Esophagus (tissue), 2 donors: ENCODE measurements around the gene C6orf58. TPM values are rescaled to one million over a fixed set of nuclear protein-coding genes. Genes with fewer than 3 reads are reported as not detected.

Source experiments
- H3K27ac ChIP-seq, 2 donors: one replicate each; pipeline ENCODE4 v1.5.1; 2013; ENCODE audit warnings: low read depth in 2 of 2, mild to moderate bottlenecking in 2 of 2, inconsistent platforms in 1 of 2, low read length in 1 of 2, moderate library complexity in 1 of 2
- H3K27me3 ChIP-seq, 2 donors: one replicate each; pipeline ENCODE4 v1.6.1; 2013; ENCODE audit warnings: low read length in 2 of 2, control low read depth in 1 of 2, mild to moderate bottlenecking in 1 of 2; ENCODE audit not compliant: insufficient read depth in 2 of 2, control insufficient read depth in 1 of 2
- H3K36me3 ChIP-seq, 2 donors: one replicate each; pipeline ENCODE4 v1.6.1; 2013; ENCODE audit warnings: low read length in 1 of 2; ENCODE audit not compliant: control insufficient read depth in 2 of 2, insufficient read depth in 2 of 2
- H3K4me1 ChIP-seq, 2 donors: one replicate each; pipeline ENCODE4 v1.6.1; 2013; ENCODE audit warnings: low read length in 1 of 2; ENCODE audit not compliant: control insufficient read depth in 2 of 2, insufficient read depth in 2 of 2
- H3K4me3 ChIP-seq, 2 donors: one replicate each; pipeline ENCODE4 v1.5.1; 2013; ENCODE audit warnings: low read length in 2 of 2, mild to moderate bottlenecking in 2 of 2, low read depth in 1 of 2, moderate library complexity in 1 of 2
- H3K9me3 ChIP-seq, 2 donors: one replicate each; pipeline ENCODE4 v1.6.1; 2013; ENCODE audit warnings: mild to moderate bottlenecking in 2 of 2, low read depth in 1 of 2, low read length in 1 of 2, moderate library complexity in 1 of 2; ENCODE audit not compliant: control insufficient read depth in 2 of 2, insufficient read depth in 1 of 2
- WGBS, 2 donors: extraction: QIAGEN DNeasy Blood & Tissue Kit; methylation state at CpG; one replicate each; pipeline ENCODE4 v1.1.7; 2013; 5-methylcytosine and 5-hydroxymethylcytosine counted together
- polyA plus RNA-seq, 2 donors: library from polyadenylated mRNA; stranded (reverse); fragments of 200-250 nt; gene quantifications; one replicate each; pipeline ENCODE4 v1.2.3, GENCODE V29; 2013
- donor health status: healthy with polysubstance abuse.
- donor health status: Bipolar disorder and iron deficiency.

C6orf58 gene
- polyA plus RNA-seq, 2 donors: not detected

DNA sequence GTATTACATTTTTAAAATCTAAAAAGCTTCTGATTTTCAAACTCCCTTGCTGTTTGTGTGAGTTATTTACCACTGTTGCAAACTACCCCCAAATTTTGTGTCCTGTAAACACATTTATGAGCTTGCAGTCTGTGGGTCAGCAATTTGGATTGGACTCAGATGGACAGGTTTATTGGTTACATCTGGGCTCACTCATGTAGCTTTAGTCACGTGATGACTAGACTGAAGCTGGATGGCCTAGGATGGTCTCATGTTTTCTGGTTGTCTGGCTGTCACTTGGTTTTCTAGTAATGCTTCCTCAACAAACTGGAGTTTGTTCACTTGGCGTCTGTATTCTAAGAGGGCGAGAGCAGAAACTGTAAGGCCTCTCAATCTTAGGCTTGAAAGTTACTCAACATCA is 12.2 kb upstream of the C6orf58 start:
- WGBS, 2 donors: 78 to 91% methylated on average over 3 of the region's 3 CpGs
- no peaks in the 10 kb centered on the region for H3K36me3 ChIP-seq

DNA sequence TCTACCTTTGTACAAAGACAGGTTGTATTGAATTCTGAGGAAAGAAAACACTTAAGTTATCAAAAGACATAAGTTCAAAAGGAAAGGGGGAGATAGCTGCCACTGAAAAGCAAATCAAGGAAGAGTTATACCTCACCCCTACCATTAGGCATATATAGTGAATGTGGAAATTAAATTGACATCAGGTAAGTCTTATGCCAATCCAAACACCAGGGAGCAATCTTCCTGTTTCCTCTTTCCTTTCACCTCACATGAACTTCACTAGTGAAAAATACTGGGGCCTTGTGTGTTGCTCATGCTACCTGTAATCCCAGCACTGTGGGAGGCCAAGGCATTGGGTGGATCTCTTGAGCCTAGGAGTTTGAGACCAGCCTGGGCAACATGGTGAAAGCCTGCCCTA is 10.9 kb upstream of the C6orf58 start:
- Histone ChIP-seq H3K9me3 (no peaks in the 10 kb centered on the region), H3K27ac (no peak overlapping the region), H3K4me1 (no peaks in the 10 kb centered on the region), H3K4me3 (no peak overlapping the region), H3K36me3 (no peaks in the 10 kb centered on the region), H3K27me3 (no peaks in the 10 kb centered on the region)

More for the DNA sequence above, 12.2 kb upstream of the C6orf58 start:
- Histone ChIP-seq H3K27me3 (no peaks in the 10 kb centered on the region), H3K27ac (no peak overlapping the region), H3K4me1 (no peaks in the 10 kb centered on the region), H3K4me3 (no peak overlapping the region), H3K9me3 (no peaks in the 10 kb centered on the region)

DNA sequence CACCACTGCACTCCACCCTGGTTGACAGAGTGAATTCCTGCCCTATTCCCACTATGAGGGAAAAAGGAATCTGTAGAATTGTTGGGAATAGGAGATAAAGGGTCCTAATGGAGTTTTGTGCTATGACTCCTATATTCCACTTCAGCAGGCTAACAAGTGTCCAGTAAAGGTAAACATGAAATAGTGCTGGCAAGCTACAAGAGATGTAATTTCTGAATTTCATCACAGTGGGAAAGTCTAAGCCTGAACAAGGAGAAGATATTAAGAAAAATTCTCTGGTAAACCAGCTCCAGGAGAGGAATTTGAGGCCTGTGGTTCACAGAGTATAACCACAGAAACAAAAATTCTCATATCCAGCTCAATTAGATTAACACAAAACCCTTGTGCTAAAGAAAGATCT is 10.3 kb upstream of the C6orf58 start:
- H3K27me3 ChIP-seq: no peaks in the 10 kb centered on the region
- no peaks in the 10 kb centered on the region for H3K4me1 ChIP-seq
- H3K36me3 ChIP-seq: no peaks in the 10 kb centered on the region
- H3K27ac ChIP-seq: no peak overlapping the region
- H3K4me3 ChIP-seq: no peak overlapping the region
- H3K9me3 ChIP-seq: no peaks in the 10 kb centered on the region

DNA sequence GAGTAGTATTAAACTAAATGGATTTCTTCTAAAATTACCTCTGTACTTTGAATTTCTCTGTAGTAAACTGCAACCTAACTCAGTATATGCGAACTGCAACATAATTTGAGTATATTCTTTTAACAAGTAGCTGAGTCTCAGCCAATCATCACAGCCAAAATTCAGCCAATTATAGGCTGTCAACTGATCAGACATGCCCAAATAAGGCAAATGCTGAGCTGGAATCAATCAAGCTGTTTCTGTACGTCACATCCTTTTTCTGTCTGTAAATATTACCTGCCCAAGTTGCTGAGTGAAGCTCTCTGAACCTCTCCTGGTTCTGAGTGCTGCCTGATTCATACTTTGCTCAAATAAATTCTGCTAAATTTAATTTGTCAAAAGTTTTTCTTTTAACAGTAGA is 9.5 kb upstream of the C6orf58 start:
- H3K4me3 ChIP-seq: no peak overlapping the region
- H3K36me3 ChIP-seq: no peaks in the 10 kb centered on the region
- H3K27me3 ChIP-seq: no peaks in the 10 kb centered on the region
- no peaks in the 10 kb centered on the region for H3K9me3 ChIP-seq
- no peak overlapping the region for H3K27ac ChIP-seq
- H3K4me1 ChIP-seq: no peaks in the 10 kb centered on the region
- 48 to 72% methylated on average over 2 of the region's 2 CpGs for whole genome bisulfite sequencing, 2 donors

DNA sequence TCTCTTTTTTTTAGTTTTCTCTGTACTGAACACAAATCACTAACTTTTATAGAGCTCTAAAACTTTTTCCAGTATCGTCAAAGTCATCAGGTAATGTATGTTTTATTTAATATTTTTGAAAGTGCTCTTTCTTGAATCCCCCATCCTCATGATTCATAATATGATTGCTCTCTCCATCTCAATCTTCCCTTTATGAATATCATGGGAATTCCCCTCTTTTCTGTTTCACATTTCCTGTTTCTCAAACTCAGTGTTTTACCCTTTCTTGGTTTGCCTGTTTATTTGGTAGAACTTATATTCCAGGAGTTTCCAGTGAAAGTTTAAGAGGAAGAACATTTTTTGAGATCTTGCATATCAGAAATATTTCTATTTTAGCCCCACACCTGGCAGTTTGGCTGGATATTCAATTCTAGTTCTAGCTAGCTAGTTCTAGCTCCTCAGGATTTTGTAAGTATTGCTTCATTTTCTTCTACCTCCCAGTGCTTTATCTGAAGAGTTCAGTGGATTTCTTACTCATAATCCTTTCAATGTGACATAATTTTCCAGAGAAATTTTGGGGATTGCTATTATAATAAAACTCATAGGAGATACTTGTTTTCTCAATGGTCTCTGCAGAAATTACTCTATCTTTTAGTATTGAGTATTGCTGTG is 6.1 kb upstream of the C6orf58 start:
- Histone ChIP-seq H3K36me3 (no peaks in the 10 kb centered on the region), H3K27me3 (no peaks in the 10 kb centered on the region), H3K27ac (no peak overlapping the region), H3K9me3 (no peaks in the 10 kb centered on the region), H3K4me3 (no peak overlapping the region), H3K4me1 (no peaks in the 10 kb centered on the region)
- 72 to 75% methylated on average over 1 of the region's 1 CpG for WGBS, 2 donors

DNA sequence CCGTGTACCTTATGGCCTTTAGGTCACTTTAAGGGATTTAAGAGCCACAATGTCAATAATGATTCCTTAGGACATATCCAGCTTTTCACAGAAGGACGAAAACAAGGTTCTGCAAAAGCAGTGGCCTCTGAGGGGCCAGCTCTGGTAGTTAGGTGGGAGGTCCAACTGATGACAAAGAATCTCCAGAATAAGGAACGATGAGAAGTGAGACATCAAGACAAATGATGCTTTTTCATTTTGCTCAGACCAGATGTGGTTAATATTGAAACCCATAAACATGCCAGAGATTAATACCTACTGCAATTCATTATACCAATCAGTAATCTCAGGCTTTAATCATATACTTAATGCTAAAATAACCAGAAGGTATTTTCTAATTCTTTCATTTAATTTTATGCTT is 1.9 kb downstream of the C6orf58 start:
- Histone ChIP-seq H3K9me3 (no peaks in the 10 kb centered on the region), H3K36me3 (no peaks in the 10 kb centered on the region), H3K27me3 (no peaks in the 10 kb centered on the region), H3K27ac (no peak overlapping the region), H3K4me1 (no peaks in the 10 kb centered on the region), H3K4me3 (no peak overlapping the region)
- WGBS, 2 donors: 53 to 57% methylated on average over 3 of the region's 3 CpGs

DNA sequence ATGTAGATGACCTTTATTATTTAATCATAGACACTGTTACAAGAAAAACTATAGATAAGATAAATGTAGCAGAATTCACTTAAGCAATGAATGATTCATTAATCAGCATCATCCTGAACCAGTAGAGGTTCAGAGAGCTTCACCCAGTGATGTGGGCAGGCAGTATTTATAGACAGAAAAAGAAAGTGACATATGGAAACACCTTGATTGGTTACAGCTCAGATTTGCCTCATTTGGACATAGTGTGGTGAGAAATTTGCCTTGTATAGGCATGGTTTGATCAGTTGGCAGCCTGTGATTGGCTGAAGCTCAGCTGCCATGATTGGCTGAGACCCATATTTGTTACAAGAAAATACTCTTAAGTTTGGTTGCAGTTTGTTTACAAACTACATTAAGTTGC is 4.6 kb downstream of the C6orf58 start:
- Histone ChIP-seq H3K27me3 (no peaks in the 10 kb centered on the region), H3K4me1 (no peaks in the 10 kb centered on the region), H3K27ac (no peak overlapping the region), H3K36me3 (no peaks in the 10 kb centered on the region), H3K9me3 (no peaks in the 10 kb centered on the region), H3K4me3 (no peak overlapping the region)

DNA sequence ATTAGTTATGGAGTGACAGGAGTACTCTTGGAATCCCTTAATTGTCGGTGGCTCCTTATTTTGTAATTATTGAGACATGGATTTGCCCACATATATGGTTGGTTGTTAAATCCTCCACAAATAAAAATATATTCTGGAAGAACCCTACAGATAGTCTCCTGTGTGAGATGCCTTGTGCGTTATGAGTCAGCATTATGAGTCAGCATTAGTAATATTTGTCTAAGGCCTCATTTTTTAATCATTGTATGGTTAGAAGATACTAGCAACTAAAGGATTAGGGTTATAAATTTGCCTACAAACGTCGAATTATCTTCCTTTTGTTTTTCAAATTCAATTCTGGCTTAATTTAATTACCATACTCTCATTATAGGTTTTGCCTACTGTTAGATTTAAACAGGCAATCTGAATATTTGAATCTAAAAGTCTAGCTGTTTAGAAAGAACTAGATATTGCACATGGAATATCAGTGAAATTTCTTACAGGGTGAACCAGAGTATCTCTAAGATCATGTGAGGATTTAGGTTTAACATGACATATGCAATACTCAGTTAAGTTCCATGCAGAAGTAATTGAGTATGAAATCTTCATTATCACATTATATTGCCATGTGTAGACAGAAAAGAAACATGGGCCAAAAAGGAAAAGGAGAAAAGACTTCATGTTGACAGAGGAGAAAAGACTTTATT is 5.9 kb downstream of the C6orf58 start:
- WGBS, 2 donors: 42 to 56% methylated on average over 4 of the region's 4 CpGs
- Histone ChIP-seq H3K27me3 (no peaks in the 10 kb centered on the region), H3K4me1 (no peaks in the 10 kb centered on the region), H3K9me3 (no peaks in the 10 kb centered on the region), H3K4me3 (no peak overlapping the region), H3K36me3 (no peaks in the 10 kb centered on the region), H3K27ac (no peak overlapping the region)

DNA sequence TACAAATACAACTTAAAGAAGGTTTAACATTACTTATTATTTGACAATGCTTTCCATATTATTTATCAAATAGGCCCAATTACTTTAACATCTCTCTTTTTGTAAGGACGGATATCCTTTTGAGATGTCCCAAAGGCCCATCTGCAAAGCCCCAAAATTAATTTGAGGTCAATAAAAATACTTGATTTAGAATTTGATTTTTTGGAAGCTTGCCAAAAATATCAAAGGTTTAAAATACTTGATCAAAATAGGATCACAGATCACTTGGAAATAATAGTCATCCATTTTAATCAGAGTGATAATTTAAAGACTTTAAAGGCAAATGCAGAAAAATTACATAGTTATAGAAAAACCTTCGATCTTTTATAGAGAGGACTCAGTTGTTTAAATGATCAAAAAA is 8.1 kb downstream of the C6orf58 start:
- no peaks in the 10 kb centered on the region for H3K27me3 ChIP-seq
- 92 to 96% methylated on average over 2 of the region's 2 CpGs for WGBS, 2 donors
- H3K27ac ChIP-seq: no peak overlapping the region
- no peaks in the 10 kb centered on the region for H3K36me3 ChIP-seq
- no peak overlapping the region for H3K4me3 ChIP-seq
- no peaks in the 10 kb centered on the region for H3K4me1 ChIP-seq
- no peaks in the 10 kb centered on the region for H3K9me3 ChIP-seq

DNA sequence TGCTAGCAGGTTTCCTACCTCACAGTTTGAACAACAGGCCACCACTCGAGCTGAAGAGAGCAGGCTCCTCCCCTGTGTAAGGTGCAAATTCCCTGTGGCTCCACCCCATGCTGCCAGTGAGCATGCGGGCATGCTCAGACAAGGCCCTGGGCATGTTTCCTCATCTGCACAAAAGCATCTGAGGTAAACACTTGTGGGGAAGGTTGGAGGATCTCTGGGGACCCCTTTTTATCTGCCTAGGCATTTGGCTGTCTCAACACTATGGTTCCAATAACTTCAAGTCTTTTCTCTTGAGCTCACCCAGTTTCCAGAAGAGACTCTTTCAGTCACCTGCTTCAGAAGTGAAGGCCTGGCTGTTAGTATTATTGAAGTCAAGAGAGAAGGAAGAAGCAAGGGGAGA is 9.4 kb downstream of the C6orf58 start:
- Histone ChIP-seq H3K4me3 (no peak overlapping the region), H3K9me3 (no peaks in the 10 kb centered on the region), H3K4me1 (no peaks in the 10 kb centered on the region), H3K27me3 (no peaks in the 10 kb centered on the region), H3K27ac (no peak overlapping the region), H3K36me3 (no peaks in the 10 kb centered on the region)
- 28 to 39% methylated on average over 2 of the region's 2 CpGs for WGBS, 2 donors
